Embryonic facial prominence (tissue), 1 donor: ENCODE results near the gene CDK15.
"Not testable (repeated sequence)": the region's sequence is repeated elsewhere in the genome, so short reads cannot be mapped to it uniquely, and the experiment has no call there.

Experiments
- DNase-seq: peaks from one replicate; pipeline ENCODE4 v3.0.0-alpha.2; 2016; ENCODE audit errors: extremely low spot score

CDK15 gene

GRCh38 chr2:201789395-201789794 lies 16.9 kb upstream of the CDK15 start:
- DNase-seq = no peak

DNA sequence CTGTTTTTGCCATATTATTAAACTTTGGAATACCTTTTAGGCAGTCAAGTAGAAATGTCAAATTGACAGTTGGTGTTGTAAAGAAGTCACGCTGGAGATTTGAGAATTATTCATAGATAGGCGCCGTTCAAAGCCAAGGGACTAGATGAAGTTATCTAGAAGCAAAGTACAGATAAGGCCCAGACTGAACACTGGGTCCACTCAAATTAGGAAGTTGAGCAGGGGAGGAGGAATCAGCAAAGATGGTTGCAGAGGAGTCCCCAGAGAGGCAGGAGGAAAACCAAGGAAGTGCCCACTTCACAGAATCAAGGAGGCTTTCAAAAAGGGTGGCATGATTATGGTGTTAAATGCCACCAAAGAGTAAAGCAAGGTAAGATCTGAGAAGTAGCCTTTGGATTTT lies 16.0 kb upstream of the CDK15 start:
- DNase-seq = no peak

DNA sequence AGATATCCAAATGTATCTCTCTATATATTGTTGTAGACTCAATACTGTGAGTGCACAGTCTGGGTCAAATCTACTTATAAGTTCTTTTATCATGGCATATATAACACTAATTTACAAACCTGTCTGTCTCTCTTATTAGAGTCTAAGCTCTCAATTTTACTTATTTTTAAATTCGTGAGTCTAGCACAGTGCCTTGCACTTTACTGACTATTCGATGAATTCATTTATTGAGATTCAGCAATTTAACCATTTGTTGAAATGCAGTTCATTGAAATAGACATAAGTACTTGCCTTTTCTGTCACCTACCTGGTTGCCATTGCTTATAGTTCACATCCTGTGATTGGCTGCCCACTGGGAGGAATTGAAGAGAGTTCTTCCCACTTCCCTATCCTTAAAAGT lies 15.3 kb upstream of the CDK15 start:
- DNase-seq = no peak

GRCh38 chr2:201793631-201794030 lies 12.7 kb upstream of the CDK15 start:
- DNase-seq = no peak

GRCh38 chr2:201794294-201794693 lies 12.0 kb upstream of the CDK15 start:
- no peak for DNase-seq

- DNase-seq = peak; percentile 11
Observed at GRCh38 chr2:201795607-201796477, 10.5 kb upstream of the CDK15 start.

- no peak for DNase-seq
Observed at GRCh38 chr2:201796478-201796865, 9.9 kb upstream of the CDK15 start.

GRCh38 chr2:201797175-201797840 lies 9.0 kb upstream of the CDK15 start:
- peak; percentile 9 for DNase-seq

DNA sequence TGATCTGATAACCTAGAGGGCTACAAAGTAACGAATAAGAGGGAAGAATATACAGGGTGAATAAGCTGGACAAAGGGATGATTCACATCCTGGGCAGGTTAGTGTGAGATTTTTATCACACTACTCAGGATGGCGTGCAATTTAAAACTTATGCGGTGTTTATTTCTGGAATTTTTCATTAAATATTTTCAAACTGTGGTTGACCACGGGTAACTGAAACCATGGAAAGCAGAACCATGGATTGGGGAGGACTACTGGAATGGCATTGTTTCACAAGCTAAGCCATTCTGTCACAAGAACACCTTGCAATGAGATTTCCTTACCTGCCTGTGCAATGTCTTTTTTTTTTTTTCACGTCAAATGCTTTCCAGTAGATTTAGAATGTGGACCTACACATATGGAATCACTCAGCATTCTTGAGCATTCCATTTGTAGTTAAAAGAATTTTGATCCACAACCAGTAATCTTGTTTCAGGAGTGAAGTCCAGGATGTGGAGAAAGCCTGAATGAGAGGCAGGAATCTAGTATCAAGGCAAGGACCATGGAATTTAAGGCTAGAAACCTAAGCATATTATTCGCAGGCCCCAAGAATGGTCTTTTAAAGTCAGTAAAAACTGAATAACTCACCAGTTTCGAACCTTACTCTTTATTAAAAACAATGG lies 8.0 kb upstream of the CDK15 start:
- DNase-seq = no peak

DNA sequence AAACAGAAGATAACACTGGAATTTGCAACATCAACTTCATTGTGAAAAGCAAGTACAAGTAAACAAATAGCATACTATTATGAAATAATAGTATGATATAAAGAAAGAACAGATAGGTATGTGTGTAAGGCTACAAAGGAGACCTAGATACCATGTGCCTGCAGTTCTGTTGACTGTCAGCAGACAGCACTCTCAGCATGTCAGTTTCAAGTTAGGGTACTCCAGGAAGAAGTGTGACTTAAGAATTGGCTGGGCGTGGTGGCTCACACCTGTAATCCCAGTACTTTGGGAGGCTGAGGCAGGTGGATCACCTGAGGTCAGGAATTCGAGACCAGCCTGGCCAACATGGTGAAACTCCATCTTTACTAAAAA lies 7.4 kb upstream of the CDK15 start:
- DNase-seq = not testable (repeated sequence)

DNA sequence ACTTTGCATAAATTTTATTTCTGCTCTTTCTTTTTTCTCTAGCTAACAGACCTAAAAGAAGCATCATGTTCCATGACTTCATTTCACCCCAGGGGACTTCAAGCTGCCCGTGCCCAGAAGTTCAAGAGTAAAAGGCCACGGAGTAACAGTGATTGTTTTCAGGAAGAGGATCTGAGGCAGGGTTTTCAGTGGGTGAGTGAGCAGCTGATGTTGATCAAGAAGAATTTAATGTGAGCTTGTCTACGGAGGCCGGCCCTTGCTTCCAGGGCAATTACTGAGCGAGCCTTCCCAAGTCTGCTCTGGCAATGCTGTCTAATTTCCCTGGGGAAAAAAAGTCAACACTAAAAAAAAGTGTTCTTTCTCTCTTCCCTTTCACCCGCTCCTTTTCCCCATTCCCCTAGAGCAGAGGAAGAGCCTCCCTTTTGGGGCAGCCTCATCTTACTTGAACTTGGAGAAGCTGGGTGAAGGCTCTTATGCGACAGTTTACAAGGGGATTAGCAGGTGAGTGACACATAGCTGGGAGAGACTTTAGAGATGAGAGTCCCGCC lies 1.2 kb downstream of the CDK15 start:
- DNase-seq = peak; percentile 32

GRCh38 chr2:201808027-201808426 lies 1.7 kb downstream of the CDK15 start:
- DNase-seq = no peak

GRCh38 chr2:201809633-201810032 lies 3.3 kb downstream of the CDK15 start:
- DNase-seq = no peak

- DNase-seq = not testable (repeated sequence)
Observed at GRCh38 chr2:201810604-201811003, 4.3 kb downstream of the CDK15 start.

DNA sequence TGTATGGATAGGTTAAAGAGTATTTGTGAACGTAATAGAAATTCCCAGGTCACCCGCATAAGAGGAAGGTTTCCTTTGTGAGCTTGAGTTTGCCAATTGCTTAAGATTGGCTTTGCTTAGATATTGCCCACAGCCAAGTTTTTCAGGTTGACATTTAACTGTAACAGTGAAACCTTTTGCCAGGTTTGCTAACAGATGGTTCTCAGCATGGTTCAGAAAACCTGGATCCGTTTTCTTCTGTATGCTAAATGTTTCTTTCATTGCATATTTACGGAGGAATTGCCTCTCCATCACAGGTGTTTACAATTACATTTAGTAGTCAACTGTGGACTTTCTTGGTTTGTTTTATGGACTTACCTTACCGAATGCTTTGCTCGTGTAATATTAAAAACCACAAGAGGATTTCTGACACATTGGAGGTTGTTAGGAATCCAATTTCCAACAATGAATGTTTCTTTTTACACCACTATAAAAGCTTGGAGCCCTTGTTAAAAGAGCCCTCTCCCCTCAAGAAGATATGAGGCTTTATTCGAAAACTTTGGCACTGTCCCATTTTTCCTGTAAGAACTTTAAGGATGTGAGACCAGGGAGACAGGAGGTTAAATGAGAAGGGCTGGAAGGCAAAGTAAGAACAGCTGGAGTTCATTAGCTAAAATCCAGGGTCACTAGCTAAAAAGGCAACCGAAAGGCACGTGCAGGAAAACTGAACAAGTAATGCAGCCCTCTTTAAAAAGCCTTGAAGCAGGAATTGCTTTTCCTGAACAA lies 7.8 kb downstream of the CDK15 start:
- DNase-seq = no peak

DNA sequence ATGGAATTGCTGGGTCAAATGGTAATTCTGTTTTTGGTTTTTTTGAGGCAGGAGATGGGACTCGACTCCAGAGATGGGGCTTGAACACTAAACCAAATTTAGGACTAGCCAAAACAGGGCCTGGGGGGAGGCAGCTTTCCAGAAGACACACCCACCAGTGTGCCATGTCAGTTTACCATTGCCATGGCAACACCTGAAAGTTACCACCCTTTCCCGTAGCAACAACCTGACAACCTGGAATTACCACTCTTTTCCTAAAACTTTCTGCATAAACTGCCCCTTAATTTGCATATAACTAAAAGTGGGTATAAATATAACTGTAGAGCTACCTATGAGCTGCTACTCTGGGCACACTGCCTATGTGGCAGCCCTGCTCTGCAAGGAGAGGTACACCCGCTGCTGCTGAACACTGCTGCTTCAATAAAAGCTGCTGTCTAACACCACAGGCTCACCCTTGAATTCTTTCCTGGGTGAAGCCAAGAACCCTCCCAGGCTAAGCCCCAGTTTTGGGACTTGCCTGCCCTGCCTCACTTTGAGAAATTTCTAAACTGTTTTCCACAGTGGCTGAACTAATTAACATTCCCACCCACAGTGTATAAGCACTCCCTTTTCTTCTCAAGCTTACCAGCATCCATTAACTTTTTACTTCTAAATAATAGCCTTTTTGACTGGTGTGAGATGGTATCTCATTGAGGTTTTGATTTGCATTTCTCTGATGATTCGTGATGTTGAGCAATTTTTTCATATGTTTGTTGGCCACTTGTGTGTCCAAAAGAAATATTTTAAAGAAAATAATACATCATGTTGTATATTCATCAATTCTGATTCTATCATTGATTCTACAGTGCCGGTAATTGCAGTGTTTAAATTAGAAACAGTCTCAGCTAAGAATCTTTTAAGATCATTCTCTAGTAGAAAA lies 10.6 kb downstream of the CDK15 start:
- no peak for DNase-seq

GRCh38 chr2:201820383-201821007 lies 14.2 kb downstream of the CDK15 start:
- DNase-seq = no peak

DNA sequence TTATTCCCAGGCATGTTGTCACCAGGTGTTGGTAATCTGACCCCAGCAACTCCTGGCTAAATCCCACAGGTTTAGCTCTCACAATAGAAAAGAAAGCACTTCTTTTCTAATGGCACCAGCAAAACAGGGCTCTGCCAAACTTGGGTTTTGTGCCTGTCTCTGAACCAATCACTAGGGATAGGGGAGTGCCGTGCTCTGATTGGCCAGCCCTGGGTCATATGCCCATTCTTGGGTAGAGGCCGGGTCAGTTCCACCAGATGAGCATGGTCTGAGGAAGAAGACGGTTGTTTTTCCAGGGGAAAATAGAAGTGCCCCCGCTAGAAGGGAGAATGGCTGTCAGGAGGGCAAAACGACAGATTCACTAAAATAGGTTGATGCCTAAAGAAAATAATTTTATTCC lies 14.7 kb downstream of the CDK15 start:
- no peak for DNase-seq

DNA sequence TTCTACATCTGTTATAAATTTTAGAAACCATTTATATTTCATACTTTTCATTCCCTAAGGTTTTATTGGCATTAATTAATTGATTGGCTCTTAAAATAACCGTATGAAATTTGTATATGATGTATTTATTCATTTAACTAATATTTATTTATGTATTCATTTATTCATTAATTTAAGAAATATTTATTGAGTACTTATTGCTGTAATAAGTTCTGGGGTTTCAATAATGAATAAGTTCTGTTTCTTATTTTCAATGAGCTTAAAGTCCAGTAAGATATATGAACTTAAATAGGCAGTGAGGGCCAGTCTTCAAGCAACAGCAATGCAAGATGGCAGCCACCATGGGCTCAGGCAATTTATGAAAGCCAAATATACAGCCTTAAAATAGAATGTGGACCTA lies 17.9 kb downstream of the CDK15 start:
- no peak for DNase-seq

DNA sequence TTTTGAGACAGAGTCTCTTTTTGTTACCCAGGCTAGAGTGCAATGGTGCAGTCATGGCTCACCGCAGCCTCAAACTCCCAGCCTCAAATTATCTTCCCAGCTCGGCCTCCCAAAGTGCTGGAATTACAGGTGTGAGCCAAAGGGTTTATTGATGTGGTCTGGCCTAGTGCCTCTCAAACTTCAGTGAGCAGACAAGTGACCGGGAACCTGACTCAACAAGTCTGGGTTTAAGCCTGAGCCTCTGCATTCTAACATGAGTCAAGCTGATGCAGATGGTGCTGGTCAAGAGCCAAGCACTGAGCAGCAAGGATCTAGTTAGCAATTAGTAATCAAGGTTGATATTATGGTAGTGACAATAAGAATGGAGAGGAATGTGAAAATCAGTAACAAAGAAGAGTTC lies 21.3 kb downstream of the CDK15 start:
- DNase-seq = no peak
